HepG2 (cell line): ENCODE data around the gene STK39. TPM values are rescaled to one million over a fixed set of nuclear protein-coding genes. Genes with fewer than 3 reads are reported as not detected.

Source experiments
- ATAC-seq: fragments of 200-7000 bp; cut with Tn5 transposase; 3 replicates; pipeline ENCODE4 v1.9.1; 2020; ENCODE audit warnings: mild to moderate bottlenecking, moderate library complexity
- BruUV-seq: library from RNA; stranded (reverse); fragments of 400-500 nt; replicated peaks from 2 replicates; lab custom pipeline; 2021; lab: Mats Ljungman, UMichigan
- CTCF ChIA-PET: fragments of 300-600 bp; formaldehyde crosslinking; extraction: SDS; loops from one replicate; lab custom pipeline; 2021; ENCODE audit warnings: low total read pairs, inconsistent platforms, low intra/inter-chr PET ratio; lab: Yijun Ruan, JAX
- POLR2A ChIA-PET: fragments of 350-600 bp; sonication (Branson Sonifier 250); formaldehyde crosslinking; loops from one replicate; lab custom pipeline; 2020; ENCODE audit warnings: antibody characterized with exemption, inconsistent platforms; lab: Yijun Ruan, JAX
- DNase-seq: peaks from one replicate; pipeline ENCODE4 v3.0.0-alpha.2; 2015; ENCODE audit warnings: low spot score
- FAIRE-seq: peaks from 3 replicates; lab custom pipeline; 2011; peaks lifted over from hg19 to GRCh38; lab: Jason Lieb, UNC
- H2AFZ ChIP-seq: one replicate; pipeline ENCODE4 v1.6.1; 2011; ENCODE audit warnings: low read length, inconsistent platforms
- H3K27ac ChIP-seq: fragments of 300-600 bp; 3 replicates; pipeline ENCODE4 v1.8.0; 2011; ENCODE audit warnings: mixed run types, mild to moderate bottlenecking, mixed read lengths, low read length, inconsistent platforms; ENCODE audit not compliant: insufficient read depth; ENCODE audit errors: extremely low read length
- H3K27me3 ChIP-seq, 2 experiments: fragments of 200-600 bp in 1 of 2; 2 replicates in 1 of 2; 3 replicates in 1 of 2; pipeline versions ENCODE4 v1.6.0 to v1.8.0; 2011; ENCODE audit warnings: low read length in 2 of 2, mild to moderate bottlenecking in 2 of 2, moderate library complexity in 2 of 2, inconsistent platforms in 1 of 2; ENCODE audit not compliant: insufficient read depth in 2 of 2, control insufficient read depth in 1 of 2
- H3K36me3 ChIP-seq, 2 experiments: fragments of 200-600 bp in 1 of 2; replicated peaks in 1 of 2; 2 replicates in 1 of 2; 3 replicates in 1 of 2; pipeline versions ENCODE4 v1.5.1 to v1.8.0; 2011; ENCODE audit warnings: low read length in 2 of 2, inconsistent platforms in 1 of 2; ENCODE audit not compliant: insufficient read depth in 2 of 2, control insufficient read depth in 1 of 2
- H3K4me1 ChIP-seq: 2 replicates; pipeline ENCODE4 v1.5.1; 2012; ENCODE audit warnings: low read length, inconsistent platforms; ENCODE audit not compliant: insufficient read depth
- H3K4me2 ChIP-seq: 2 replicates; pipeline ENCODE4 v1.6.0; 2011; ENCODE audit warnings: low read depth, low read length, inconsistent platforms
- H3K4me3 ChIP-seq, 3 experiments: fragments of 200-600 bp in 1 of 3; sonication (generic), shearing (Covaris generic) in 1 of 3; replicated peaks in 1 of 3; 2 replicates each; pipeline ENCODE4 v1.5.1; 2011 to 2016; ENCODE audit warnings: low read length in 3 of 3, inconsistent platforms in 2 of 3, low read depth in 2 of 3, mild to moderate bottlenecking in 2 of 3, control low read depth in 1 of 3, mixed read lengths in 1 of 3; ENCODE audit not compliant: insufficient read depth in 1 of 3
- H3K79me2 ChIP-seq: one replicate; pipeline ENCODE4 v1.6.1; 2011; ENCODE audit warnings: low read length, inconsistent platforms; ENCODE audit not compliant: insufficient read depth
- H3K9ac ChIP-seq: 2 replicates; pipeline ENCODE4 v1.6.0; 2011; ENCODE audit warnings: mild to moderate bottlenecking, low read depth, low read length, inconsistent platforms; ENCODE audit not compliant: insufficient read depth
- H3K9me3 ChIP-seq: 2 replicates; pipeline ENCODE4 v1.5.1; 2012; ENCODE audit warnings: mild to moderate bottlenecking, low read length
- H4K20me1 ChIP-seq: 2 replicates; pipeline ENCODE4 v1.6.0; 2011; ENCODE audit warnings: inconsistent platforms, mild to moderate bottlenecking, low read length, moderate library complexity; ENCODE audit not compliant: insufficient read depth
- ARNTL ChIP-seq: sonication (generic); formaldehyde crosslinking; IDR thresholded peaks from 2 replicates; pipeline ENCODE4 v1.4.0; 2020; ENCODE audit warnings: mild to moderate bottlenecking, missing genetic modification reagents
- DPF2 ChIP-seq: sonication (generic); formaldehyde crosslinking; IDR thresholded peaks from 2 replicates; pipeline ENCODE4 v1.4.0; 2020; ENCODE audit warnings: mild to moderate bottlenecking, low read depth, missing genetic modification reagents, borderline replicate concordance
- GABPA ChIP-seq, 2 experiments: IDR thresholded peaks; 2 replicates each; pipeline ENCODE4 v1.6.1; 2011 to 2016; ENCODE audit warnings: low read depth in 2 of 2, low read length in 1 of 2, missing biosample characterization in 1 of 2, missing genetic modification characterization in 1 of 2
- GATAD1 ChIP-seq: IDR thresholded peaks from 2 replicates; pipeline ENCODE4 v1.6.1; 2016; ENCODE audit warnings: missing genetic modification reagents, missing compliant biosample characterization
- KAT8 ChIP-seq: IDR thresholded peaks from 2 replicates; pipeline ENCODE4 v1.6.1; 2016; ENCODE audit warnings: missing genetic modification reagents, missing compliant biosample characterization
- NCOR1 ChIP-seq: fragments of 200-600 bp; sonication (generic); IDR thresholded peaks from 2 replicates; pipeline ENCODE4 v1.7.0; 2017; ENCODE audit warnings: antibody characterized with exemption, low read length, borderline replicate concordance
- PPARG ChIP-seq: conservative IDR thresholded peaks from 2 replicates; pipeline ENCODE4 v1.6.1; 2016; ENCODE audit warnings: missing biosample characterization, missing genetic modification reagents
- SMARCC2 ChIP-seq: fragments of 450-650 bp; IDR thresholded peaks from 2 replicates; pipeline ENCODE4 v1.6.1; 2017; ENCODE audit warnings: antibody characterized with exemption, mild to moderate bottlenecking
- SMYD3 ChIP-seq: sonication (generic); formaldehyde crosslinking; IDR thresholded peaks from 2 replicates; pipeline ENCODE4 v1.8.1; 2023; ENCODE audit warnings: mild to moderate bottlenecking, missing genetic modification reagents
- ZC3H4 ChIP-seq: sonication (generic); formaldehyde crosslinking; IDR thresholded peaks from 2 replicates; pipeline ENCODE4 v1.4.0; 2020; ENCODE audit warnings: missing genetic modification reagents, borderline replicate concordance
- ZNF3 ChIP-seq: IDR thresholded peaks from 2 replicates; pipeline ENCODE4 v1.7.0; 2017; ENCODE audit warnings: inconsistent platforms
- ZNF570 ChIP-seq: sonication (generic); formaldehyde crosslinking; IDR thresholded peaks from 2 replicates; pipeline ENCODE4 v1.4.0; 2020; ENCODE audit warnings: mild to moderate bottlenecking, missing genetic modification reagents, borderline replicate concordance
- in situ Hi-C: cut with HindIII; loops from 2 replicates; pipeline ENCODE4 v1.10.0; 2017; ENCODE audit warnings: low pct_unique_long_range_greater_than_20kb; ENCODE audit not compliant: extremely low pct_ligation_motif_present
- intact Hi-C: fragments of 100-400 bp; cut with micrococcal nuclease; formaldehyde crosslinking; loops from one replicate; pipeline ENCODE4 v1.10.0; 2022; ENCODE audit not compliant: unreplicated experiment
- polyA plus RNA-seq, 8 experiments: library from polyadenylated mRNA; depleted of rRNA in 3 of 8; stranded (reverse) in 7 of 8; unstranded in 1 of 8; fragments of >200 nt; fragmentation: Illumina TruSeq in 4 of 8; extraction: Trizol in 4 of 8; gene quantifications; 2 replicates each; pipeline versions ENCODE4 v1.2.1 to v1.2.3, GENCODE V29; 2011 to 2016; ENCODE audit warnings: low read depth in 4 of 8, missing spikeins in 1 of 8, mixed read lengths in 1 of 8; ENCODE audit not compliant: insufficient read depth in 1 of 8
- total RNA-seq, 5 experiments: library from RNA; depleted of rRNA; stranded (reverse); fragments of >200 nt; fragmentation: Illumina TruSeq; extraction: Trizol; gene quantifications; 2 replicates each; pipeline ENCODE4 v1.2.3, GENCODE V29; 2016; ENCODE audit warnings: low read depth in 1 of 5
- TF ChIP-seq, protein P1 (sequence below): sonication (generic); formaldehyde crosslinking; conservative IDR thresholded peaks from 2 replicates; pipeline ENCODE4 v1.4.0; 2020; ENCODE audit warnings: missing genetic modification reagents
- TF ChIP-seq, protein P2 (sequence below): sonication (generic); formaldehyde crosslinking; IDR thresholded peaks from 2 replicates; pipeline ENCODE4 v1.5.1; 2020; ENCODE audit warnings: missing genetic modification reagents, mild to moderate bottlenecking, borderline replicate concordance
- TF ChIP-seq, protein P3 (sequence below): sonication (generic); formaldehyde crosslinking; IDR thresholded peaks from 2 replicates; pipeline ENCODE4 v1.4.0; 2020; ENCODE audit warnings: low read depth, mild to moderate bottlenecking, missing genetic modification reagents
- TF ChIP-seq, protein P4 (sequence below): IDR thresholded peaks from 2 replicates; pipeline ENCODE4 v1.6.1; 2016; ENCODE audit warnings: low read depth

STK39 gene
- total and polyA plus RNA-seq, 2 of the 13 experiments (the other 11 are each of a cell fraction or from before 2014, with no cell fraction given): 27.3 to 38.4 TPM

DNA sequence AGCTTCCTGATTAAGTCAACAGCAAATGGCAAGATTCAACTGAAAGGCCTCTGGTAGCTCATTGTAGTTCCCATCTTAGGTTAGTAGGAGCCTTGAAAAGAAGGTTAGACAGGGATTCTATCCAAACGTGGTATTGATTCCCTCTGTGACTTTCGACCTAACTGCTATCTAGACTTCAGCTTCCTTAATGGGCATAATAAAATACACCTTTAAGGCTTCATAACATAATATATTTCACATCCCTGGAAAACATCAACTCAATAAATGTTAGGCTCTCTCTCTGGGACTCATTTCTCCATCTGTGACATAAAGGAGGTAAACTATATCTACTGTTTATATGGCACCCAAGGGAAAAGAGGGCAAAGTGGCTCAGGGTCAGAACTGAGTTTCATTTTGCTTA lies 60.9 kb downstream of the STK39 start (continued):
- 0 out of 2 replicates have a peak, but pooled peaks have one; percentile 1 for TF ChIP-seq GATAD1 (CRISPR knock-in tag)

DNA sequence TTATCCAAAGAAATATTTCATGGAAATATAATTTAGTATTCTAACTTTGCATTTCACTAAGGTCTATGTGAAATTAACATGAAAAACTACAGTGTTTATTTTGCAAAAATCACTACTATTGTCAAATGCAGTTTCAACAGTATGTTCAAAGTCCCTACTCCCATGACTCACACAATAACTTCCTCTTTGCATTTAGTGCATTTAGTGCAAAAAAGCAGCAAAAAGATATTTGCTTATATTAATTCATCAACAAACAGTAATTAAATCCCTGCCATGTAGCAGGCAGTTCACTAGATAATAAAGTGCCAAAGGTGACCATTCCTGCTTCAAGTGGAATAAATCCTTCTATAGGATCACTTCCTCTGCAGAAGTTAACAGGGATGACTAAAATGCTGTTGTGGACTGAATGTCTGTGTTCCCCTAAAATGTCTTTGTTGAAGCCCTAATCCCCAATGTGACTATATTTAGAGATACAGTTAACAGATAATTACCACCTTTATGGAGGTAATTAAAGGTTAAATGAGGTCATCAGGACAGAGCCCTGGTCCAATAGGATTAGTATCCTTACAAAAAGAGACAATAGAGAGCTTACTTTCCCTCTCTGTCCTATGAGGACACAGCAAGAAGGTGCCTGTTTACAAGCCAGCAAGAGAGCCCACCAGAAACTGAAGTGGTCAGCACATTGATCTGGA lies 61.7 kb downstream of the STK39 start:
- ChIA-PET POLR2A (interaction anchor here (1.1 to 1.2 kb wide), 2 partner anchors 16 to 18 kb away, joined by 3 to 4 read pairs; no protein-coding TSS in a partner anchor), CTCF (no interaction called here)
- Histone ChIP-seq H4K20me1 (no peaks in the 10 kb centered on the region), H3K27me3 (no peaks in the 10 kb centered on the region), H3K79me2 (peaks cover 68% of the 10 kb centered on the region), H3K4me3 (no peak overlapping the region; a peak in 1 of 6 replicates), H2AFZ (no peak overlapping the region), H3K4me2 (peak overlapping the region; percentile 34), H3K4me1 (peaks cover 100% of the 10 kb centered on the region), H3K36me3 (peaks cover 2 to 5% of the 10 kb centered on the region in 2 experiments; a peak in 3 of 5 replicates), H3K27ac (peak overlapping the region; percentile 65), H3K9ac (peak overlapping the region; percentile 36), H3K9me3 (no peaks in the 10 kb centered on the region)
- ATAC-seq (peak; percentile 16; the same call in 2 of the 3 replicates), FAIRE-seq (no peak), DNase-seq (peak; percentile 79)
- no TSS peak for BruUV-seq
- intact Hi-C loops (no loop called here), in situ Hi-C loops (no loop called here)
- TF ChIP-seq DPF2 (CRISPR knock-in tag) (peak; percentile 83; the same call in 1 of the 2 replicates), ZC3H4 (no peak), GABPA (IDR thresholded peaks at IDR 0.05; ENCODE audit: low read depth, low read length) (no peak), GABPA (CRISPR knock-in tag; IDR thresholded peaks at IDR 0.05; ENCODE audit: low read depth) (peak; percentile 51), ZNF3 (CRISPR knock-in tag) (0 out of 2 replicates have a peak, but pooled peaks have one; percentile 28), SMYD3 (CRISPR knock-in tag) (no peak), PPARG (CRISPR knock-in tag) (peak; percentile 67), ZNF570 (CRISPR knock-in tag) (no peak), KAT8 (CRISPR knock-in tag) (peak; percentile 48; the same call in 1 of the 2 replicates), SMARCC2 (peak; percentile 64; the same call in 1 of the 2 replicates), ARNTL (CRISPR knock-in tag) (no peak), NCOR1 (peak; percentile 85)
- TF ChIP-seq, protein P1, sequence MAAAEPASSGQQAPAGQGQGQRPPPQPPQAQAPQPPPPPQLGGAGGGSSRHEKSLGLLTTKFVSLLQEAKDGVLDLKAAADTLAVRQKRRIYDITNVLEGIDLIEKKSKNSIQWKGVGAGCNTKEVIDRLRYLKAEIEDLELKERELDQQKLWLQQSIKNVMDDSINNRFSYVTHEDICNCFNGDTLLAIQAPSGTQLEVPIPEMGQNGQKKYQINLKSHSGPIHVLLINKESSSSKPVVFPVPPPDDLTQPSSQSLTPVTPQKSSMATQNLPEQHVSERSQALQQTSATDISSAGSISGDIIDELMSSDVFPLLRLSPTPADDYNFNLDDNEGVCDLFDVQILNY: no peak
- TF ChIP-seq, protein P2, sequence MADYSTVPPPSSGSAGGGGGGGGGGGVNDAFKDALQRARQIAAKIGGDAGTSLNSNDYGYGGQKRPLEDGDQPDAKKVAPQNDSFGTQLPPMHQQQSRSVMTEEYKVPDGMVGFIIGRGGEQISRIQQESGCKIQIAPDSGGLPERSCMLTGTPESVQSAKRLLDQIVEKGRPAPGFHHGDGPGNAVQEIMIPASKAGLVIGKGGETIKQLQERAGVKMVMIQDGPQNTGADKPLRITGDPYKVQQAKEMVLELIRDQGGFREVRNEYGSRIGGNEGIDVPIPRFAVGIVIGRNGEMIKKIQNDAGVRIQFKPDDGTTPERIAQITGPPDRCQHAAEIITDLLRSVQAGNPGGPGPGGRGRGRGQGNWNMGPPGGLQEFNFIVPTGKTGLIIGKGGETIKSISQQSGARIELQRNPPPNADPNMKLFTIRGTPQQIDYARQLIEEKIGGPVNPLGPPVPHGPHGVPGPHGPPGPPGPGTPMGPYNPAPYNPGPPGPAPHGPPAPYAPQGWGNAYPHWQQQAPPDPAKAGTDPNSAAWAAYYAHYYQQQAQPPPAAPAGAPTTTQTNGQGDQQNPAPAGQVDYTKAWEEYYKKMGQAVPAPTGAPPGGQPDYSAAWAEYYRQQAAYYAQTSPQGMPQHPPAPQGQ (CRISPR knock-in tag): no peak
- TF ChIP-seq, protein P3, sequence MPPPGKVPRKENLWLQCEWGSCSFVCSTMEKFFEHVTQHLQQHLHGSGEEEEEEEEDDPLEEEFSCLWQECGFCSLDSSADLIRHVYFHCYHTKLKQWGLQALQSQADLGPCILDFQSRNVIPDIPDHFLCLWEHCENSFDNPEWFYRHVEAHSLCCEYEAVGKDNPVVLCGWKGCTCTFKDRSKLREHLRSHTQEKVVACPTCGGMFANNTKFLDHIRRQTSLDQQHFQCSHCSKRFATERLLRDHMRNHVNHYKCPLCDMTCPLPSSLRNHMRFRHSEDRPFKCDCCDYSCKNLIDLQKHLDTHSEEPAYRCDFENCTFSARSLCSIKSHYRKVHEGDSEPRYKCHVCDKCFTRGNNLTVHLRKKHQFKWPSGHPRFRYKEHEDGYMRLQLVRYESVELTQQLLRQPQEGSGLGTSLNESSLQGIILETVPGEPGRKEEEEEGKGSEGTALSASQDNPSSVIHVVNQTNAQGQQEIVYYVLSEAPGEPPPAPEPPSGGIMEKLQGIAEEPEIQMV: no peak
- TF ChIP-seq, protein P4, sequence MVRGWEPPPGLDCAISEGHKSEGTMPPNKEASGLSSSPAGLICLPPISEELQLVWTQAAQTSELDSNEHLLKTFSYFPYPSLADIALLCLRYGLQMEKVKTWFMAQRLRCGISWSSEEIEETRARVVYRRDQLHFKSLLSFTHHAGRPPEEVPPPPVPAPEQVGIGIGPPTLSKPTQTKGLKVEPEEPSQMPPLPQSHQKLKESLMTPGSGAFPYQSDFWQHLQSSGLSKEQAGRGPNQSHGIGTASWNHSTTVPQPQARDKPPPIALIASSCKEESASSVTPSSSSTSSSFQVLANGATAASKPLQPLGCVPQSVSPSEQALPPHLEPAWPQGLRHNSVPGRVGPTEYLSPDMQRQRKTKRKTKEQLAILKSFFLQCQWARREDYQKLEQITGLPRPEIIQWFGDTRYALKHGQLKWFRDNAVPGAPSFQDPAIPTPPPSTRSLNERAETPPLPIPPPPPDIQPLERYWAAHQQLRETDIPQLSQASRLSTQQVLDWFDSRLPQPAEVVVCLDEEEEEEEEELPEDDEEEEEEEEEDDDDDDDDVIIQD (CRISPR knock-in tag): peak; percentile 66; the same call in 1 of the 2 replicates
